GM12878 (cell line): Measurements from ENCODE around the gene MUTYH. TPM values are rescaled to one million over a fixed set of nuclear protein-coding genes. Genes with fewer than 3 reads are reported as not detected.

Experiments used
- EP300 ChIP-seq, 2 experiments: fragments of 150-350 bp in 1 of 2; IDR thresholded peaks; 2 replicates each; pipeline ENCODE4 v1.6.1; 2011 to 2012; ENCODE audit warnings: low read depth in 2 of 2, low read length in 2 of 2, borderline replicate concordance in 1 of 2, improper control_type of control experiment in 1 of 2, inconsistent platforms in 1 of 2; ENCODE audit not compliant: control insufficient read depth in 1 of 2
- EZH2 ChIP-seq: IDR thresholded peaks from 2 replicates; pipeline ENCODE4 v1.6.1; 2012; ENCODE audit warnings: low read depth, mild to moderate bottlenecking, control low read depth, inconsistent platforms, low read length, borderline replicate concordance; ENCODE audit not compliant: control insufficient read depth
- GATAD2B ChIP-seq: fragments of 450-650 bp; conservative IDR thresholded peaks from 2 replicates; pipeline ENCODE4 v1.6.1; 2017; ENCODE audit warnings: low read depth, mild to moderate bottlenecking, moderate library complexity
- KDM1A ChIP-seq: fragments of 200-600 bp; sonication (generic); IDR thresholded peaks from 2 replicates; pipeline ENCODE4 v1.6.1; 2016; ENCODE audit warnings: borderline replicate concordance
- KLF5 ChIP-seq: fragments of 450-650 bp; IDR thresholded peaks from 2 replicates; pipeline ENCODE4 v1.6.1; 2014; ENCODE audit warnings: mild to moderate bottlenecking; ENCODE audit not compliant: partially characterized antibody
- MEF2B ChIP-seq: fragments of 450-650 bp; IDR thresholded peaks from 2 replicates; pipeline ENCODE4 v1.6.1; 2018; ENCODE audit warnings: mild to moderate bottlenecking, moderate library complexity; ENCODE audit not compliant: partially characterized antibody, poor library complexity, severe bottlenecking
- MTA2 ChIP-seq: fragments of 450-650 bp; IDR thresholded peaks from 2 replicates; pipeline ENCODE4 v1.6.1; 2016; ENCODE audit warnings: low read depth, mild to moderate bottlenecking, moderate library complexity
- MYB ChIP-seq: fragments of 150-350 bp; IDR thresholded peaks from 2 replicates; pipeline ENCODE4 v1.6.1; 2014; ENCODE audit warnings: mild to moderate bottlenecking, low read depth, low read length, borderline replicate concordance
- NFYA ChIP-seq: IDR thresholded peaks from 2 replicates; pipeline ENCODE4 v1.6.1; 2011; ENCODE audit warnings: low read depth, mild to moderate bottlenecking, low read length, improper control_type of control experiment, borderline replicate concordance
- POLR2AphosphoS5 ChIP-seq: IDR thresholded peaks from 2 replicates; pipeline ENCODE4 v1.6.1; 2011; ENCODE audit warnings: mild to moderate bottlenecking, low read length, inconsistent platforms
- RCOR1 ChIP-seq: conservative IDR thresholded peaks from 2 replicates; pipeline ENCODE4 v1.6.1; 2012; ENCODE audit warnings: low read depth, low read length, improper control_type of control experiment
- SMAD5 ChIP-seq: IDR thresholded peaks from 2 replicates; pipeline ENCODE4 v1.6.1; 2016; ENCODE audit warnings: antibody characterized with exemption, low read depth
- SREBF2 ChIP-seq: IDR thresholded peaks from 2 replicates; pipeline ENCODE4 v1.6.1; 2012; ENCODE audit warnings: mild to moderate bottlenecking, low read length
- ZBED1 ChIP-seq: IDR thresholded peaks from 2 replicates; pipeline ENCODE4 v1.6.1; 2016; ENCODE audit warnings: borderline replicate concordance
- ZNF217 ChIP-seq: fragments of 450-650 bp; IDR thresholded peaks from 2 replicates; pipeline ENCODE4 v1.6.1; 2017; ENCODE audit warnings: antibody characterized with exemption, mild to moderate bottlenecking
- polyA plus RNA-seq, 11 experiments: library from polyadenylated mRNA; depleted of rRNA in 4 of 11; unstranded in 6 of 11; stranded (reverse) in 5 of 11; fragments of >200 nt; fragmentation: Nextera tagmentation in 4 of 11; fragmentation: Illumina TruSeq in 1 of 11; extraction: Ambion mirVana in 4 of 11; extraction: Trizol in 1 of 11; gene quantifications; 1 replicate in 1 of 11; 2 replicates in 10 of 11; pipeline versions ENCODE4 v1.2.1 to v1.2.3, GENCODE V29; 2011 to 2016; ENCODE audit warnings: inconsistent platforms in 2 of 11, missing spikeins in 2 of 11, low read depth in 1 of 11
- total RNA-seq, 4 experiments: library from RNA; depleted of rRNA in 3 of 4; stranded (reverse); fragments of >200 nt in 3 of 4; fragmentation: Illumina TruSeq in 1 of 4; extraction: Trizol in 1 of 4; gene quantifications; 2 replicates each; pipeline versions ENCODE4 v1.2.1 to v1.2.3, GENCODE V29; 2013 to 2021
- TF ChIP-seq, protein P1 (sequence below): IDR thresholded peaks from 2 replicates; pipeline ENCODE4 v1.6.1; 2011; ENCODE audit warnings: low read depth, mild to moderate bottlenecking, low read length, moderate library complexity, borderline replicate concordance; ENCODE audit errors: extremely low read depth
- TF ChIP-seq, protein P2 (sequence below): fragments of 150-350 bp; IDR thresholded peaks from 2 replicates; pipeline ENCODE4 v1.6.1; 2014; ENCODE audit warnings: mild to moderate bottlenecking, low read depth, low read length
- TF ChIP-seq, protein P3 (sequence below), 3 experiments: IDR thresholded peaks in 2 of 3; conservative IDR thresholded peaks in 1 of 3; 2 replicates each; pipeline ENCODE4 v1.5.1; 2011; ENCODE audit warnings: low read depth in 3 of 3, low read length in 3 of 3, mild to moderate bottlenecking in 3 of 3, control low read depth in 2 of 3, moderate library complexity in 2 of 3, inconsistent platforms in 1 of 3, mixed read lengths in 1 of 3; ENCODE audit not compliant: control insufficient read depth in 2 of 3, insufficient read depth in 1 of 3; ENCODE audit errors: extremely low read depth in 1 of 3
- TF ChIP-seq, protein P4 (sequence below): fragments of 450-650 bp; conservative IDR thresholded peaks from 2 replicates; pipeline ENCODE4 v1.6.1; 2017; ENCODE audit warnings: mild to moderate bottlenecking, moderate library complexity
- TF ChIP-seq, protein P5 (sequence below): IDR thresholded peaks from 2 replicates; pipeline ENCODE4 v1.6.1; 2012; ENCODE audit warnings: low read length, inconsistent platforms

Gene MUTYH
- total and polyA plus RNA-seq, 10 of the 15 experiments (the other 5 are each of a cell fraction or from before 2014, with no cell fraction given), result 2.5 to 42.0 (median 30.0) TPM

DNA sequence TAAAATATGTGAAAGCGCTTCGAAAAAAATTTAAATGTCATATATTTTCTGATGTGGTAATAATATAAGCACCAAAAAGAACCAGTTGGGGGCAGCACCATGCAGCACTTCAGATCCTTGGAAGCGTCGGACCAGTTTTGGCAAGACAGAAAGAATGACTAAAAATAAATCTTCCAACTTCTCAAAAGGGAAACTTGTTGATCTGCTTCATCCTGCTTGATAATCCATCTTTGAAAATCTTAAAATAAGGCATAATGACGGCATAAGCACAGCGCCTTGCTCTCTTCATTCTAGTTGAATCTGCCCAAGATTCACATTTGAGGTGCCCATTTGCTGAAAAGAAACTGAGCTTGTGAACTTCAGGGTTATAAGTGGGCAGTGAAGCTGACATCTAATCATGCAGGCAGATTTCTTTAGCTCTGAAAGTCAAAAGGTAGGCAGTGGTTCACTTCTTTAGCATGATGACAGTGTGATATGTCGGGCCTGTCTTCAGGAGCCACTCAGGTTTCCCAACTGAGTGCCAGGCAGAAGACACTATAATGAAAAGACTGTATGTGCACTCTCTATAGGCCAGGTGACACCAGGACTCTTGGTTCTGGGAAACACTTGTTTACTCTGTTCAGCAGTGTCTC, 19.8 kb upstream of the MUTYH start (continued):
- TF ChIP-seq, protein P1, sequence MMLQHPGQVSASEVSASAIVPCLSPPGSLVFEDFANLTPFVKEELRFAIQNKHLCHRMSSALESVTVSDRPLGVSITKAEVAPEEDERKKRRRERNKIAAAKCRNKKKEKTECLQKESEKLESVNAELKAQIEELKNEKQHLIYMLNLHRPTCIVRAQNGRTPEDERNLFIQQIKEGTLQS, result no peak
- TF ChIP-seq MEF2B (no peak), EP300 (IDR thresholded peaks at IDR 0.05; ENCODE audit: borderline replicate concordance in 1 of 2, control insufficient read depth in 1 of 2, low read depth in 2 of 2, low read length in 2 of 2) (no peak), RCOR1 (no peak), MYB (no peak), SREBF2 (no peak), ZBED1 (no peak), GATAD2B (no peak), ZNF217 (no peak), EZH2 (no peak), KDM1A (no peak), SMAD5 (no peak), NFYA (no peak), KLF5 (no peak), MTA2 (no peak), POLR2AphosphoS5 (no peak)
- TF ChIP-seq, protein P2, sequence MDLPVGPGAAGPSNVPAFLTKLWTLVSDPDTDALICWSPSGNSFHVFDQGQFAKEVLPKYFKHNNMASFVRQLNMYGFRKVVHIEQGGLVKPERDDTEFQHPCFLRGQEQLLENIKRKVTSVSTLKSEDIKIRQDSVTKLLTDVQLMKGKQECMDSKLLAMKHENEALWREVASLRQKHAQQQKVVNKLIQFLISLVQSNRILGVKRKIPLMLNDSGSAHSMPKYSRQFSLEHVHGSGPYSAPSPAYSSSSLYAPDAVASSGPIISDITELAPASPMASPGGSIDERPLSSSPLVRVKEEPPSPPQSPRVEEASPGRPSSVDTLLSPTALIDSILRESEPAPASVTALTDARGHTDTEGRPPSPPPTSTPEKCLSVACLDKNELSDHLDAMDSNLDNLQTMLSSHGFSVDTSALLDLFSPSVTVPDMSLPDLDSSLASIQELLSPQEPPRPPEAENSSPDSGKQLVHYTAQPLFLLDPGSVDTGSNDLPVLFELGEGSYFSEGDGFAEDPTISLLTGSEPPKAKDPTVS, result no peak
- TF ChIP-seq, protein P3, sequence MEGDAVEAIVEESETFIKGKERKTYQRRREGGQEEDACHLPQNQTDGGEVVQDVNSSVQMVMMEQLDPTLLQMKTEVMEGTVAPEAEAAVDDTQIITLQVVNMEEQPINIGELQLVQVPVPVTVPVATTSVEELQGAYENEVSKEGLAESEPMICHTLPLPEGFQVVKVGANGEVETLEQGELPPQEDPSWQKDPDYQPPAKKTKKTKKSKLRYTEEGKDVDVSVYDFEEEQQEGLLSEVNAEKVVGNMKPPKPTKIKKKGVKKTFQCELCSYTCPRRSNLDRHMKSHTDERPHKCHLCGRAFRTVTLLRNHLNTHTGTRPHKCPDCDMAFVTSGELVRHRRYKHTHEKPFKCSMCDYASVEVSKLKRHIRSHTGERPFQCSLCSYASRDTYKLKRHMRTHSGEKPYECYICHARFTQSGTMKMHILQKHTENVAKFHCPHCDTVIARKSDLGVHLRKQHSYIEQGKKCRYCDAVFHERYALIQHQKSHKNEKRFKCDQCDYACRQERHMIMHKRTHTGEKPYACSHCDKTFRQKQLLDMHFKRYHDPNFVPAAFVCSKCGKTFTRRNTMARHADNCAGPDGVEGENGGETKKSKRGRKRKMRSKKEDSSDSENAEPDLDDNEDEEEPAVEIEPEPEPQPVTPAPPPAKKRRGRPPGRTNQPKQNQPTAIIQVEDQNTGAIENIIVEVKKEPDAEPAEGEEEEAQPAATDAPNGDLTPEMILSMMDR (IDR thresholded peaks at IDR 0.05 in 2 of 3, conservative IDR thresholded peaks at IDR 0.05 in 1 of 3; ENCODE audit: control insufficient read depth in 2 of 3, extremely low read depth in 1 of 3, insufficient read depth in 1 of 3, low read depth in 3 of 3, low read length in 3 of 3), result peak; percentile 49 to 78 (median 59); a peak in 5 of 6 replicates
- TF ChIP-seq, protein P4, sequence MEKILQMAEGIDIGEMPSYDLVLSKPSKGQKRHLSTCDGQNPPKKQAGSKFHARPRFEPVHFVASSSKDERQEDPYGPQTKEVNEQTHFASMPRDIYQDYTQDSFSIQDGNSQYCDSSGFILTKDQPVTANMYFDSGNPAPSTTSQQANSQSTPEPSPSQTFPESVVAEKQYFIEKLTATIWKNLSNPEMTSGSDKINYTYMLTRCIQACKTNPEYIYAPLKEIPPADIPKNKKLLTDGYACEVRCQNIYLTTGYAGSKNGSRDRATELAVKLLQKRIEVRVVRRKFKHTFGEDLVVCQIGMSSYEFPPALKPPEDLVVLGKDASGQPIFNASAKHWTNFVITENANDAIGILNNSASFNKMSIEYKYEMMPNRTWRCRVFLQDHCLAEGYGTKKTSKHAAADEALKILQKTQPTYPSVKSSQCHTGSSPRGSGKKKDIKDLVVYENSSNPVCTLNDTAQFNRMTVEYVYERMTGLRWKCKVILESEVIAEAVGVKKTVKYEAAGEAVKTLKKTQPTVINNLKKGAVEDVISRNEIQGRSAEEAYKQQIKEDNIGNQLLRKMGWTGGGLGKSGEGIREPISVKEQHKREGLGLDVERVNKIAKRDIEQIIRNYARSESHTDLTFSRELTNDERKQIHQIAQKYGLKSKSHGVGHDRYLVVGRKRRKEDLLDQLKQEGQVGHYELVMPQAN, result no peak
- TF ChIP-seq, protein P5, sequence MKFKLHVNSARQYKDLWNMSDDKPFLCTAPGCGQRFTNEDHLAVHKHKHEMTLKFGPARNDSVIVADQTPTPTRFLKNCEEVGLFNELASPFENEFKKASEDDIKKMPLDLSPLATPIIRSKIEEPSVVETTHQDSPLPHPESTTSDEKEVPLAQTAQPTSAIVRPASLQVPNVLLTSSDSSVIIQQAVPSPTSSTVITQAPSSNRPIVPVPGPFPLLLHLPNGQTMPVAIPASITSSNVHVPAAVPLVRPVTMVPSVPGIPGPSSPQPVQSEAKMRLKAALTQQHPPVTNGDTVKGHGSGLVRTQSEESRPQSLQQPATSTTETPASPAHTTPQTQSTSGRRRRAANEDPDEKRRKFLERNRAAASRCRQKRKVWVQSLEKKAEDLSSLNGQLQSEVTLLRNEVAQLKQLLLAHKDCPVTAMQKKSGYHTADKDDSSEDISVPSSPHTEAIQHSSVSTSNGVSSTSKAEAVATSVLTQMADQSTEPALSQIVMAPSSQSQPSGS, result no peak
